Type B pancreatic cell (in vitro differentiated cells): Measurements from ENCODE around the gene HHIPL1. TPM values are rescaled to one million over a fixed set of nuclear protein-coding genes. Genes with fewer than 3 reads are reported as not detected.

Experiments
- DNase-seq: peaks from one replicate; pipeline ENCODE4 v3.0.0; 2021; ENCODE audit warnings: mixed read lengths; ENCODE audit not compliant: unreplicated experiment; ENCODE audit errors: extremely low spot score
- H3K27ac Mint-ChIP-seq: 2 replicates; pipeline ENCODE4 v1.8.0; 2021; ENCODE audit warnings: mild to moderate bottlenecking, mixed read lengths
- H3K27me3 Mint-ChIP-seq: 2 replicates; pipeline ENCODE4 v1.8.0; 2021; ENCODE audit warnings: mixed read lengths
- H3K36me3 Mint-ChIP-seq: 2 replicates; pipeline ENCODE4 v1.8.0; 2021; ENCODE audit warnings: mixed read lengths
- H3K4me1 Mint-ChIP-seq: one replicate; pipeline ENCODE4 v1.8.0; 2021; ENCODE audit warnings: mixed read lengths; ENCODE audit not compliant: unreplicated experiment
- H3K4me3 Mint-ChIP-seq: 2 replicates; pipeline ENCODE4 v1.8.0; 2021; ENCODE audit warnings: mild to moderate bottlenecking, mixed read lengths
- H3K9me3 Mint-ChIP-seq: 2 replicates; pipeline ENCODE4 v1.8.0; 2021; ENCODE audit warnings: mixed read lengths
- CTCF ChIP-seq: fragments of 200-600 bp; sonication (generic); conservative IDR thresholded peaks from 2 replicates; pipeline ENCODE4 v1.5.0; 2021; ENCODE audit warnings: antibody characterized with exemption, mild to moderate bottlenecking
- total RNA-seq: library from RNA; stranded (reverse); gene quantifications from 2 replicates; pipeline ENCODE4 v1.2.1, GENCODE V29; 2021; ENCODE audit warnings: low replicate concordance

The HHIPL1 gene
- total RNA-seq, 1 donor from 2014 or later = 1.4 TPM

- H3K27ac Mint-ChIP-seq = peak overlapping the region; percentile 76
- no peak for DNase-seq
- peaks cover 30% of the 10 kb centered on the region for H3K4me1 Mint-ChIP-seq
- TF ChIP-seq CTCF = no peak
- no peaks in the 10 kb centered on the region for H3K36me3 Mint-ChIP-seq
- peaks cover 26% of the 10 kb centered on the region for H3K27me3 Mint-ChIP-seq
- H3K4me3 Mint-ChIP-seq = no peak overlapping the region
- no peaks in the 10 kb centered on the region for H3K9me3 Mint-ChIP-seq
These were observed 20.0 kb downstream of the HHIPL1 start for GRCh38 chr14:99664937-99665273.

- Mint-ChIP-seq H3K27me3 (peaks cover 11% of the 10 kb centered on the region), H3K36me3 (no peaks in the 10 kb centered on the region), H3K4me3 (no peak overlapping the region), H3K9me3 (no peaks in the 10 kb centered on the region), H3K27ac (no peak overlapping the region), H3K4me1 (peaks cover 43% of the 10 kb centered on the region)
- no peak for TF ChIP-seq CTCF
- DNase-seq = no peak
These were observed 21.6 kb downstream of the HHIPL1 start for GRCh38 chr14:99666533-99666932.

- H3K36me3 Mint-ChIP-seq = no peaks in the 10 kb centered on the region
- no peak for DNase-seq
- no peak overlapping the region for H3K4me3 Mint-ChIP-seq
- H3K9me3 Mint-ChIP-seq = no peaks in the 10 kb centered on the region
- TF ChIP-seq CTCF = no peak
- H3K27me3 Mint-ChIP-seq = peaks cover 10% of the 10 kb centered on the region
- no peak overlapping the region for H3K27ac Mint-ChIP-seq
- H3K4me1 Mint-ChIP-seq = peaks cover 46% of the 10 kb centered on the region
These were observed 22.1 kb downstream of the HHIPL1 start for GRCh38 chr14:99667045-99667444.

GRCh38 chr14:99667821-99668220 lies 22.9 kb downstream of the HHIPL1 start:
- TF ChIP-seq CTCF = no peak
- H3K4me1 Mint-ChIP-seq = peaks cover 51% of the 10 kb centered on the region
- peaks cover 5% of the 10 kb centered on the region for H3K27me3 Mint-ChIP-seq
- DNase-seq = no peak
- H3K4me3 Mint-ChIP-seq = no peak overlapping the region
- H3K36me3 Mint-ChIP-seq = no peaks in the 10 kb centered on the region
- no peaks in the 10 kb centered on the region for H3K9me3 Mint-ChIP-seq
- no peak overlapping the region for H3K27ac Mint-ChIP-seq

GRCh38 chr14:99668307-99669295 lies 23.7 kb downstream of the HHIPL1 start:
- Mint-ChIP-seq H3K27ac (peak overlapping the region; percentile 12), H3K4me3 (no peak overlapping the region), H3K27me3 (no peaks in the 10 kb centered on the region), H3K36me3 (no peaks in the 10 kb centered on the region), H3K9me3 (no peaks in the 10 kb centered on the region), H3K4me1 (peaks cover 49% of the 10 kb centered on the region)
- DNase-seq = no peak
- no peak for TF ChIP-seq CTCF
